GM12878 (cell line): Measurements from ENCODE around the gene NMUR1. TPM values are rescaled to one million over a fixed set of nuclear protein-coding genes. Genes with fewer than 3 reads are reported as not detected.

Source experiments
- ATF2 ChIP-seq: IDR thresholded peaks from 2 replicates; pipeline ENCODE4 v1.6.1; 2012; ENCODE audit warnings: low read length, inconsistent platforms
- CBFB ChIP-seq: IDR thresholded peaks from 2 replicates; pipeline ENCODE4 v1.6.1; 2016; ENCODE audit warnings: antibody characterized with exemption, low read depth
- CBX5 ChIP-seq: sonication (generic); IDR thresholded peaks from 2 replicates; pipeline ENCODE4 v1.6.1; 2016; ENCODE audit warnings: low read depth, moderate library complexity, mild to moderate bottlenecking, inconsistent platforms
- CEBPB ChIP-seq, 2 experiments: fragments of 150-350 bp in 1 of 2; IDR thresholded peaks; 2 replicates each; pipeline ENCODE4 v1.6.1; 2012 to 2014; ENCODE audit warnings: low read depth in 2 of 2, low read length in 2 of 2, borderline replicate concordance in 1 of 2, inconsistent platforms in 1 of 2
- CHD2 ChIP-seq: IDR thresholded peaks from 2 replicates; pipeline ENCODE4 v1.6.1; 2011; ENCODE audit warnings: low read depth, low read length, improper control_type of control experiment, borderline replicate concordance
- EGR1 ChIP-seq, 2 experiments: IDR thresholded peaks; 1 replicate in 1 of 2; 2 replicates in 1 of 2; pipeline ENCODE4 v1.6.1; 2011 to 2012; ENCODE audit warnings: low read depth in 2 of 2, low read length in 2 of 2, borderline replicate concordance in 1 of 2, mild to moderate bottlenecking in 1 of 2, moderate library complexity in 1 of 2
- HDAC2 ChIP-seq: fragments of 200-600 bp; sonication (generic); IDR thresholded peaks from 2 replicates; pipeline ENCODE4 v1.6.1; 2017
- IKZF1 ChIP-seq: fragments of 450-650 bp; conservative IDR thresholded peaks from 2 replicates; pipeline ENCODE4 v1.6.1; 2017; ENCODE audit warnings: antibody characterized with exemption, mild to moderate bottlenecking
- LARP7 ChIP-seq: fragments of 450-650 bp; IDR thresholded peaks from 2 replicates; pipeline ENCODE4 v1.6.1; 2017; ENCODE audit warnings: mild to moderate bottlenecking
- MEF2A ChIP-seq: IDR thresholded peaks from 2 replicates; pipeline ENCODE4 v1.6.1; 2011; ENCODE audit warnings: low read depth, mild to moderate bottlenecking, low read length, moderate library complexity; ENCODE audit not compliant: insufficient read depth
- MEF2B ChIP-seq: fragments of 450-650 bp; IDR thresholded peaks from 2 replicates; pipeline ENCODE4 v1.6.1; 2018; ENCODE audit warnings: mild to moderate bottlenecking, moderate library complexity; ENCODE audit not compliant: partially characterized antibody, poor library complexity, severe bottlenecking
- MYC ChIP-seq: IDR thresholded peaks from 2 replicates; pipeline ENCODE4 v1.6.1; 2011; ENCODE audit warnings: mild to moderate bottlenecking, low read length, moderate library complexity, inconsistent platforms; ENCODE audit not compliant: insufficient read depth, insufficient replicate concordance, insufficient read length, severe bottlenecking
- NBN ChIP-seq: fragments of 450-650 bp; IDR thresholded peaks from 2 replicates; pipeline ENCODE4 v1.6.1; 2016
- NFIC ChIP-seq: IDR thresholded peaks from 2 replicates; pipeline ENCODE4 v1.6.1; 2012; ENCODE audit warnings: low read depth, mild to moderate bottlenecking, inconsistent platforms, low read length, moderate library complexity
- NFYB ChIP-seq: IDR thresholded peaks from 2 replicates; pipeline ENCODE4 v1.6.1; 2011; ENCODE audit warnings: low read depth, mild to moderate bottlenecking, low read length, improper control_type of control experiment, moderate library complexity; ENCODE audit not compliant: insufficient read depth
- NR2F1 ChIP-seq: fragments of 450-650 bp; conservative IDR thresholded peaks from 2 replicates; pipeline ENCODE4 v1.6.1; 2017; ENCODE audit warnings: mild to moderate bottlenecking
- POLR2A ChIP-seq: IDR thresholded peaks from 2 replicates; pipeline ENCODE4 v1.6.1; 2011; ENCODE audit warnings: low read depth, mild to moderate bottlenecking, low read length
- RAD21 ChIP-seq: IDR thresholded peaks from 2 replicates; pipeline ENCODE4 v1.6.1; 2011; ENCODE audit warnings: mild to moderate bottlenecking, low read depth, low read length, moderate library complexity; ENCODE audit not compliant: insufficient read depth
- SIX5 ChIP-seq: IDR thresholded peaks from 2 replicates; pipeline ENCODE4 v1.6.1; 2011; ENCODE audit warnings: mild to moderate bottlenecking, low read depth, low read length, moderate library complexity; ENCODE audit not compliant: severe bottlenecking
- SKIL ChIP-seq: fragments of 450-650 bp; IDR thresholded peaks from 2 replicates; pipeline ENCODE4 v1.6.1; 2017; ENCODE audit warnings: mild to moderate bottlenecking, low read depth, inconsistent platforms; ENCODE audit not compliant: poor library complexity, severe bottlenecking
- TCF7 ChIP-seq: IDR thresholded peaks from 2 replicates; pipeline ENCODE4 v1.6.1; 2014; ENCODE audit warnings: antibody characterized with exemption, borderline replicate concordance
- ZNF384 ChIP-seq: IDR thresholded peaks from 2 replicates; pipeline ENCODE4 v1.6.1; 2012; ENCODE audit warnings: low read depth, mild to moderate bottlenecking, low read length, improper control_type of control experiment, borderline replicate concordance
- polyA plus RNA-seq, 11 experiments: library from polyadenylated mRNA; depleted of rRNA in 4 of 11; unstranded in 6 of 11; stranded (reverse) in 5 of 11; fragments of >200 nt; fragmentation: Nextera tagmentation in 4 of 11; fragmentation: Illumina TruSeq in 1 of 11; extraction: Ambion mirVana in 4 of 11; extraction: Trizol in 1 of 11; gene quantifications; 1 replicate in 1 of 11; 2 replicates in 10 of 11; pipeline versions ENCODE4 v1.2.1 to v1.2.3, GENCODE V29; 2011 to 2016; ENCODE audit warnings: inconsistent platforms in 2 of 11, missing spikeins in 2 of 11, low read depth in 1 of 11
- total RNA-seq, 4 experiments: library from RNA; depleted of rRNA in 3 of 4; stranded (reverse); fragments of >200 nt in 3 of 4; fragmentation: Illumina TruSeq in 1 of 4; extraction: Trizol in 1 of 4; gene quantifications; 2 replicates each; pipeline versions ENCODE4 v1.2.1 to v1.2.3, GENCODE V29; 2013 to 2021
- TF ChIP-seq, protein P1 (sequence below): fragments of 450-650 bp; conservative IDR thresholded peaks from 2 replicates; pipeline ENCODE4 v1.6.1; 2017; ENCODE audit warnings: mild to moderate bottlenecking, moderate library complexity

NMUR1 gene
- total and polyA plus RNA-seq, 10 of the 15 experiments (the other 5 are each of a cell fraction or from before 2014, with no cell fraction given), result under 0.01 to 0.08 (median 0.02) TPM; not detected in 5

DNA sequence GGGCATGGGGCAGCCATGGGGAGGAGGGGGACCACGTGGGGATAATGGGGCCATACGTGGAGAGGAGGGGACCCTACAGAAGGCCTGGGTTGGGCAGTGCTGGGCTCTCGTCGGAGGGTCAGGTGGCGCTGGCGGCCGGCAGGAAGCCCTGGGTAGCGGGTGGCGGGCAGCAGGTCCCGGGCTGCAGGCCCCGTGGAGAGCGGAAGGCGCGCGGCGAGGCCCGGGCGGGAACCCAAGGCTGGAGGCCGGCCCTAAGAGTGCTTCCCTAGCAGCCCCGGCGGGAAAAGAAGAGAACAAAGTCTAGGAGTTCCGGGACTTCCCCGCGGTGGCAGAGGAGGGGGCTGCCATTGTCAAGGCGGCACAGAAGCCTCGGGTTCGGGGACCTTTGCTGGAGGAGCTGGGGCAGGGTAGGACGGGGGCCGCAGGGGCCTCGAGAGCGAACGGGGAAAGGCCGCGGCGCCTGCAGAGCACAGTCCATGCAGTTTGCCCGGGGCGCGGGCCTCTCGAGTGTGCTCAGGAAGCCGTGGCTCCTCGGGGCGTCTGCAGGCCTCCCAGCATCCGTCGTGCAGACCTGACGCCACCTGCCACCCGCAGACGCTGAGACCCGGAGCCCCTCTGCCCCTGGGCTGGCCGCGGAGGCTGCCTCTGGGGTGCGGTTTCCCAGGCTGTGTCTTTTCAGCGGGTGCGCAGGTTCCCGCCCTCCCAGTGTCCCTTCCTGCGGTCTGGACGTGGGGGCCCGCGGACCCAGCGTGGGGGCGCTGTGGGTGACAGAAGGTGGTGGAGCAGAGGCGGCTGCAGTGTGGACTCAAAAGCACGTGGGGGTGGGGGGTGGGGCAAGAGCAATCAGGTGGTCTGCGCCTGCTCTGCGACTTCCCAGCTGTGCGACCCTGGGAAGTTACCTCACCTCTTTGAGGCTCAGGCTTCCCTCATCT is 46.6 kb downstream of the NMUR1 start (continued):
- no peak for TF ChIP-seq MEF2B
- peak in 1 of 2 experiments; percentile 54; a peak in 2 of 3 replicates for TF ChIP-seq EGR1 (IDR thresholded peaks at IDR 0.05; ENCODE audit: borderline replicate concordance in 1 of 2, low read depth in 2 of 2, low read length in 2 of 2)
- TF ChIP-seq CBX5, result no peak
- TF ChIP-seq ZNF384, result no peak
- 0 out of 2 replicates have a peak, but pooled peaks have one; percentile 47 for TF ChIP-seq CHD2
- no peak for TF ChIP-seq MYC
- no peak for TF ChIP-seq ATF2
- TF ChIP-seq, protein P1, sequence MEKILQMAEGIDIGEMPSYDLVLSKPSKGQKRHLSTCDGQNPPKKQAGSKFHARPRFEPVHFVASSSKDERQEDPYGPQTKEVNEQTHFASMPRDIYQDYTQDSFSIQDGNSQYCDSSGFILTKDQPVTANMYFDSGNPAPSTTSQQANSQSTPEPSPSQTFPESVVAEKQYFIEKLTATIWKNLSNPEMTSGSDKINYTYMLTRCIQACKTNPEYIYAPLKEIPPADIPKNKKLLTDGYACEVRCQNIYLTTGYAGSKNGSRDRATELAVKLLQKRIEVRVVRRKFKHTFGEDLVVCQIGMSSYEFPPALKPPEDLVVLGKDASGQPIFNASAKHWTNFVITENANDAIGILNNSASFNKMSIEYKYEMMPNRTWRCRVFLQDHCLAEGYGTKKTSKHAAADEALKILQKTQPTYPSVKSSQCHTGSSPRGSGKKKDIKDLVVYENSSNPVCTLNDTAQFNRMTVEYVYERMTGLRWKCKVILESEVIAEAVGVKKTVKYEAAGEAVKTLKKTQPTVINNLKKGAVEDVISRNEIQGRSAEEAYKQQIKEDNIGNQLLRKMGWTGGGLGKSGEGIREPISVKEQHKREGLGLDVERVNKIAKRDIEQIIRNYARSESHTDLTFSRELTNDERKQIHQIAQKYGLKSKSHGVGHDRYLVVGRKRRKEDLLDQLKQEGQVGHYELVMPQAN, result peak; percentile 31
- peak; percentile 65 for TF ChIP-seq LARP7
- TF ChIP-seq NBN, result peak; percentile 44
- TF ChIP-seq NR2F1, result 0 out of 2 replicates have a peak, but pooled peaks have one; percentile 35
- TF ChIP-seq CBFB, result 0 out of 2 replicates have a peak, but pooled peaks have one; percentile 19
- no peak for TF ChIP-seq NFIC
- TF ChIP-seq RAD21, result no peak
- TF ChIP-seq NFYB, result no peak
- TF ChIP-seq TCF7, result no peak
- TF ChIP-seq POLR2A, result peak; percentile 75
- TF ChIP-seq MEF2A, result no peak
- TF ChIP-seq IKZF1, result peak; percentile 76
- TF ChIP-seq HDAC2, result no peak
- no peak for TF ChIP-seq SKIL
- no peak for TF ChIP-seq SIX5
- TF ChIP-seq CEBPB (IDR thresholded peaks at IDR 0.05; ENCODE audit: borderline replicate concordance in 1 of 2, low read depth in 2 of 2, low read length in 2 of 2), result no peak
